Activated naive CD4-positive, alpha-beta T cell treated with anti-CD3 and anti-CD28 coated beads, Interleukin-2, amount 50 U/mL, for 24 hours (primary cell): Measurements from ENCODE around the gene TWSG1.
"Not testable (repeated sequence)": the region's sequence is repeated elsewhere in the genome, so short reads cannot be mapped to it uniquely, and the experiment has no call there.

ENCODE experiments used
- H3K27ac Mint-ChIP-seq: one replicate; pipeline ENCODE4 v1.8.0; 2021; ENCODE audit warnings: mild to moderate bottlenecking, mixed read lengths
- H3K27me3 Mint-ChIP-seq: one replicate; pipeline ENCODE4 v1.8.0; 2021; ENCODE audit warnings: mixed read lengths
- H3K36me3 Mint-ChIP-seq: one replicate; pipeline ENCODE4 v1.8.0; 2021; ENCODE audit warnings: mixed read lengths
- H3K4me1 Mint-ChIP-seq: one replicate; pipeline ENCODE4 v1.8.0; 2021; ENCODE audit warnings: mixed read lengths
- H3K4me3 Mint-ChIP-seq: one replicate; pipeline ENCODE4 v1.8.0; 2021; ENCODE audit warnings: mild to moderate bottlenecking, mixed read lengths
- H3K9me3 Mint-ChIP-seq: one replicate; pipeline ENCODE4 v1.8.0; 2021; ENCODE audit warnings: mixed read lengths

Gene TWSG1

DNA sequence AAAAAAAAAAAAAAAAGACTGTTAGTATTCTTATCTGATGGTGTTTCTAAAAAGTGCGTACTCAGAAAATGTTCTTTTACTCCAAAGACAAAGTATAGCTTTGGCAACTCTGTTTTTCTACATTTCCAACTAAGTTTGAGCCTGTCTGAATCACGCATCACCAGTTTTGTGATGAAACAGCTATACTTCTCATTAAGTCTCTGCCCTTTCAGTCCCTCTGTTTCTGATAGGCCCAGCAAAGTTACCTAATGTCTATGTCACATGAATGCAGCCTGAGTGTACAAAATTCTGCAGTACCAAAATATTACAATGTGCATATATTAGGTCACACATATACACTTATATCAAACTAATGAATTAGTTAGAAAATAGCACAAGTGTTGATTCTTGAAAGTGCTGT, 22.4 kb downstream of the TWSG1 start:
- H3K9me3 Mint-ChIP-seq: no peaks in the 10 kb centered on the region
- H3K27me3 Mint-ChIP-seq: no peaks in the 10 kb centered on the region
- H3K4me1 Mint-ChIP-seq: no peaks in the 10 kb centered on the region
- H3K27ac Mint-ChIP-seq: no peak overlapping the region
- no peak overlapping the region for H3K4me3 Mint-ChIP-seq
- peaks cover 7% of the 10 kb centered on the region for H3K36me3 Mint-ChIP-seq

DNA sequence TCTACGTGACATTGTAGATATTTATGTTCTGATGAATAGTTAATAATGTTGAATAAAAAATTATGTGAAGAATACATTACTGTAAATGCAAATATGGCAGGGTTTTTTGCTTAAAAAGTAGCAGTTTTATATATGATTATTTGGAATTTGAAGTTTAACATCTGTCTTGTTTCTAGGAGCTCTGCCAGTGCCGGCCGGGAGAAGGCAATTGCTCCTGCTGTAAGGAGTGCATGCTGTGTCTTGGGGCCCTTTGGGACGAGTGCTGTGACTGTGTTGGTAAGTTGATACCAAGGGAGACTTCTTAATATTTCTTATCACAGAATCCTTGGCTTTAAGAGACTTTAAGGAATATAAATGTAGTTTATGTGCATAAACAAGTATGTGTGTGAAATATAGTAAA, 25.2 kb downstream of the TWSG1 start:
- peaks cover 15% of the 10 kb centered on the region for H3K36me3 Mint-ChIP-seq
- H3K27me3 Mint-ChIP-seq: no peaks in the 10 kb centered on the region
- no peaks in the 10 kb centered on the region for H3K4me1 Mint-ChIP-seq
- H3K4me3 Mint-ChIP-seq: no peak overlapping the region
- no peaks in the 10 kb centered on the region for H3K9me3 Mint-ChIP-seq
- no peak overlapping the region for H3K27ac Mint-ChIP-seq

DNA sequence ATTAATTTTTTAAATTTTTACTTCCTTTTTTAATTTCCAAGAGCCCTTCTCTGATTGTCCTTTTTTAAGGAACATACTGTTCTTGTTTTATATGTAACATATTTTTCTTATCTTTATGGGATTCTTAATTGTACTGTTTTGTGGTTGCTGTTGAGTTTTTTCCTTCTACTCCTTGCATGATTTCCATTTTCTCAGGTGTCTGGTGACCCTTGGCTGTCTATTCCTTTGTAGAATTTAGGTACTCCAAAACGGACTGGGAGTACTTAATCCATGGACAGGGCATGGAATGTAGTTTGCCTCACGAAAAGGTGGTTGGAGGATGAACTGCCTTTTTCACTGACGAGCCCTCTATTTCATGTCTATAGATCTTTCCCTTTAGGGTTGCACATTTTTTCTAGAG, 26.6 kb downstream of the TWSG1 start:
- Mint-ChIP-seq H3K4me3 (no peak overlapping the region), H3K4me1 (no peaks in the 10 kb centered on the region), H3K9me3 (no peaks in the 10 kb centered on the region), H3K27ac (no peak overlapping the region), H3K36me3 (peaks cover 15% of the 10 kb centered on the region), H3K27me3 (no peaks in the 10 kb centered on the region)

DNA sequence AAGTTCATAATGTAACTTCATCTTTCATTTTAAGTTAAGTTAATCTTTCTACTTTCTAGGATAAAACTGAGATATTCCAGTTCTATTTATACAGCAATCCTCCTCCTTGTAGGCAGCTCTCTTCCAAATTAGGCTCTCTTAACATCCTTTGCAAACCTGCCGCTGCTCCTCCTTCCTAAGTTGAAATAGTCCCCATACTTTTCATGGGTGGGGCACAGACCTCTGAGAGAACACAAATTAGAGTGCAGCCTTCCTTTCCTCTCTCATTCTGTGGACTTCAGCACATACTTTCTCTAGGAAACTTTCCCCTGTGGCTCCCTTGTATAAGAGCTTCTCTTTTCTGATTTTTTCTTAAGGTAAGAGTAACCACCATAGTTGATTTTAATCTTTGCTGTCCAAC, 28.3 kb downstream of the TWSG1 start:
- H3K27me3 Mint-ChIP-seq: no peaks in the 10 kb centered on the region
- H3K4me1 Mint-ChIP-seq: no peaks in the 10 kb centered on the region
- H3K9me3 Mint-ChIP-seq: no peaks in the 10 kb centered on the region
- H3K4me3 Mint-ChIP-seq: no peak overlapping the region
- H3K27ac Mint-ChIP-seq: no peak overlapping the region
- peaks cover 18% of the 10 kb centered on the region for H3K36me3 Mint-ChIP-seq

DNA sequence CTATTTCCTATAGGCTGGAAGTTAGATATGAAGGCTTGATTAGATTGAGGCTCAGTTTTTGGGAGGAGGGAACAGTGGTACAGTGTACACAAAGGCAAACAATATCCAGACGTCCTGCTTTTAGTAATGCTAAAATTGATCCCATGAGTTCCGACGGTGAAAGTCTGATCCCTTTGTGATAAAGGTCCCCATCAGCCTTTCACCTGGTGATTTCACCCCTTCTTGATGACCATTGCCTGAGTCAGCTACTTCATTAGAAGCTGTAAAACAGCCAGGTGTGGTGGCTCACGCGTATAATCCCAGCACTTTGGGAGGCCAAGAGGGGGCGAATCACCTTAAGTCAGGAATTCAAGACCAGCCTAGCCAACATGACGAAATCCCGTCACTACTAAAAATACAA, 29.7 kb downstream of the TWSG1 start:
- Mint-ChIP-seq H3K27me3 (no peaks in the 10 kb centered on the region), H3K36me3 (peaks cover 20% of the 10 kb centered on the region), H3K4me1 (no peaks in the 10 kb centered on the region), H3K27ac (no peak overlapping the region), H3K4me3 (no peak overlapping the region), H3K9me3 (no peaks in the 10 kb centered on the region)

DNA sequence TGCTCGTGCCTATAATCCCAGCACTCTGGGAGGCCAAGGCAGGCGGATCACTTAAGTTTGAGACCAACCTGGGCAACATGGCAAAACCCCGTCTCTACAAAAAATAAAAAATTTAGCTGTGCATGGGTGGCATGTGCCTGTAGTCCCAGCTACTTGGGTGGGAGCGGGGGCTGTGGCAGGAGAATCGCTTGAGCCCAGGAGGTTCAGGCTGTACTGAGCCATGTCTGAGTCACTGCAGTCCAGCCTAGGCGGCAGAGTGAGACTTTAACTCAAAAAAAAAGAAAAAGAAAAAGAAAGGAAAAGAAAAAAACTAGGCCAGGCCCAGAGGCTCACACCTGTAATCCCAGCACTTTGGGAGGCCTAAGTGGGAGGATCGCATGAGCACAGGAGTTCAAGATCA, 30.8 kb downstream of the TWSG1 start:
- Mint-ChIP-seq H3K36me3 (peaks cover 24% of the 10 kb centered on the region), H3K27me3 (no peaks in the 10 kb centered on the region), H3K4me3 (no peak overlapping the region), H3K27ac (no peak overlapping the region), H3K9me3 (no peaks in the 10 kb centered on the region), H3K4me1 (no peaks in the 10 kb centered on the region)

DNA sequence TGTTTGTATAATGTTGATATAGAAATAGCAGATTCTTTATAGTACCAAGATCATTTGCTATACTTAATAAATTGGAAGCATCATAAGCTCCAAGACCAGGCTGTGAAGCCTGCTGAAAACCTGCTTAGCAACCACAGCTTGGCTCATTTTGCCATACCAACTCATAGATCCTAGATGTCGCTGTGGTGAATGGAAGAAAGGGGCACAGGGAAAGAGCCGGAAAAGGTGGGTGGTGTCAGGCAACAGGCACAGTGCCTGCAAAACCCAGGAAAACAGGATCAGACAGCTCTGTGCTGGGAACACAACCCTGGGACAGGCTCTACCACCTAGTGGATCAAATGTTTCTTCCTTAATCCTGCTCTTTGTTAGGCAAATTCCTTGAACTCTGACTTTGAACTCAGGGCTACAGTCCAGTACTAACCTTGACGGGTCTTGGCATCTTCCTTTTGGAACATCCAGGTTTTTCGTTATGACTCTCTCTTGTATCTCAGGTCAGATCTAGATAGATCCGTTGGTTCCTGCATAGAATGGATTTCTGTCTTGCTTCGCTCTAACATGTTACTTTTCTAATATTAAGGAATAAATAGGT, 31.6 kb downstream of the TWSG1 start:
- Mint-ChIP-seq H3K9me3 (no peaks in the 10 kb centered on the region), H3K4me3 (no peak overlapping the region), H3K4me1 (no peaks in the 10 kb centered on the region)

DNA sequence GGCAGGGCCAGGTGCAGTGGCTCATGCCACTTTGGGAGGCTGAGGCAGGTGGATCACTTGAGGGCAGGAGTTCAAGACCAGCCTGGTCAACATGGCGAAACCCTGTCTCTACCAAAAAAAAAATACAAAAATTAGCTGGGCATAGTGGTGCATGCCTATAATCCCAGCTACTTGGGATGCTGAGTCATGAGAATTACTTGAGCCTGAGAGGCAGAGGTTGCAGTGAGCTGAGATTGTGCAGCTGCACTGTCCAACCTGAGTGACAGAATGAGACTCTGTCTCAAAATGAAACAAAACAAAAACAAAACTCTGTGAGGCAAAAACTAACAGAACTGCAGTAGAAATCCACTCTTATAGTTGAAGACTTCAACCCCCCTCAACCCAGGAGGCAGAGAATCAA, 38.7 kb downstream of the TWSG1 start:
- not testable (repeated sequence) for H3K27ac Mint-ChIP-seq, H3K27me3 Mint-ChIP-seq, H3K9me3 Mint-ChIP-seq, H3K4me1 Mint-ChIP-seq, H3K4me3 Mint-ChIP-seq
- peaks cover 20% of the 10 kb centered on the region for H3K36me3 Mint-ChIP-seq

More for the DNA sequence above, 31.6 kb downstream of the TWSG1 start:
- Mint-ChIP-seq H3K36me3 (peaks cover 22% of the 10 kb centered on the region), H3K27me3 (no peaks in the 10 kb centered on the region), H3K27ac (no peak overlapping the region)

DNA sequence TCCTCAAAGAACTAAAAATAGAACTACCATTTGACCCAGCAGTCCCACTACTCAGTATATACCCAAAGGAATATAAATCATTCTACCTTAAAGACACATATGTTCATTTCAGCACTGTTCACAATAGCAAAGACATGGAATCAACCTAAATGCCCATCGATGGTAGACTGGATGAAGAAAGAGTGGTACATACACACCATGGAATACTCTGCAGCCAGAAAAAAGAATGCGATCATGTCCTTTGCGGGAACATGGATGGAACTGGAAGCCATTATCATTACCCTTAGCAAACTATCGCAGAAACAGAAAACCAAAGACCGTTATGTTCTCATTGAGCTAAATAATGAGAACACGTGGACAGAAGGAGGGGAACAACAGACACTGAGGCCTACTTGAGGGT, 44.5 kb downstream of the TWSG1 start:
- Mint-ChIP-seq H3K9me3 (no peaks in the 10 kb centered on the region), H3K4me1 (no peaks in the 10 kb centered on the region), H3K4me3 (no peak overlapping the region), H3K27ac (no peak overlapping the region), H3K36me3 (peaks cover 7% of the 10 kb centered on the region), H3K27me3 (no peaks in the 10 kb centered on the region)

DNA sequence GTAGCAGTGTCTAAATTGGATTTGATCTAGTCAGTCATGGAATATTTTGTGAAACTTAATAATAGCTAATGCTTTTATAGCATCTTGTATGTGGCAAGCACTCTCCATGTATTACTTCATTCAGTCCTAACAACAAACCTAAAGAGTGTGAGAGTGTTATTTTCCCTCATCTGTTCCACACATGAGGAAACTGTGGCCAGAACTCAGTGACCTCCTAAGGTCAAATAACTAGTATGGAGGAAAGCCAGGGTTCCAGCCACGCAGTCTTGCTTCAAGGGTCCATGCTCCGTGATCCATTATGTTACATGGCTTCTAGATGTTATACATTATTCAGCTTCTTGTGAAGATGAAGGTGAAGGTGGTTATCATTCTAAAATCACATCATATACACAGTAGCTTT, 45.5 kb downstream of the TWSG1 start:
- Mint-ChIP-seq H3K9me3 (no peaks in the 10 kb centered on the region), H3K4me1 (no peaks in the 10 kb centered on the region), H3K27ac (no peak overlapping the region), H3K36me3 (peaks cover 7% of the 10 kb centered on the region), H3K4me3 (no peak overlapping the region), H3K27me3 (no peaks in the 10 kb centered on the region)

DNA sequence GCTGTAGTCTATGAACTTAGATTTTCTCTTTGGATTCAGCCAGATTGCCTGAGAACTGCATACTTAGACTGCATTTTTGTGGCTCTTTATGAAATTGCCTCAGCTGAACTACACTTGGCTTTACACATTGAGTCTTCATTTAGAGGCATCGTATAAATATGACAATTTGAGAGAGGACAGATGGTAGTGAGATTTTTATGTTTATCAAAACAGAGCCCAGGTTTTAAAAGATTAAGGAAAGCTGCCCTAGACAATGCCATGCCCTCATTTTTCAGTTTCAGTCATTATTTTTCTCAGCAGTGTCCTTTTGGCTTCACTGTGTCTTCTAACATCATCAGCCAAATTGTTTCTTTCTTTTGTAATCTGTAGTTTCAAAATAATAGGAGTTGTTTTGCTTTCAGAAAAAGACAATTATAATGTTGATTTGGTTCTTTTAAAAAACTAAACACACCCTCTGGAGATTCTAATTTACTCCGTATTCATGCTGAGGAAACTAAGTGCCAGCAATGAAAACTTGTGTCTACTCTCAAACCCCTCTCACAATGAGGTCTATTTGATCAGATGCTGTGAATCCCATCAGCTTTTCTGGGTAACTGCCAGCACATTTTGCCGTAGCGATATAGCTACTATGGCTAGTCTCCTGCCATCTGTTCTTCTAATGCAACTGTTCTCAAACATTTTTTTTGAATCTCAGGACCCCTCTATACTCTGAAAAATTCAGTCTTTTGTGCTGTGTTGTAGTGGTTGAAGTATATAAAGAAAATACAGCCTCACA, 46.2 kb downstream of the TWSG1 start:
- no peak overlapping the region for H3K27ac Mint-ChIP-seq
- H3K4me1 Mint-ChIP-seq: no peaks in the 10 kb centered on the region
- H3K27me3 Mint-ChIP-seq: no peaks in the 10 kb centered on the region
- H3K36me3 Mint-ChIP-seq: peaks cover 7% of the 10 kb centered on the region
- H3K9me3 Mint-ChIP-seq: no peaks in the 10 kb centered on the region
- H3K4me3 Mint-ChIP-seq: no peak overlapping the region

DNA sequence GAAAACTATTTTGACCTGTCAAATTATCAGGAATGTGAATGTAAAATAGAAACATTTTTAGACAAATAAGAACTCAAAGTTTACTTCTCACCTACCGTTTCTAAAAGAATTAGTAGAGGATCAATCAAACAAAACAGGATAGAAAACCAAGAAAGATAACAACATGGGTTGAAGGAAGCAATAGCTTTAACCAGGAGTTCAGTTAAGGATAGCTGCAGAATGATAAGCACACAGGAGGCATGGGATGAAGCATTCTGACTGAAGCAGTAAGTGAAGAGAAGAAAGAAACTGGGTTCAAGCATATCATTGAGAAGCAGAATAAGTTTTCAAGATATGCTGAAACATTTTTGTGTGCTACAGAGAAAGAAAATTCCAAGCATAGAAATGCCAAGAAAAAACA, 52.3 kb downstream of the TWSG1 start:
- H3K36me3 Mint-ChIP-seq: peaks cover 14% of the 10 kb centered on the region
- no peaks in the 10 kb centered on the region for H3K9me3 Mint-ChIP-seq
- H3K4me1 Mint-ChIP-seq: no peaks in the 10 kb centered on the region
- H3K27ac Mint-ChIP-seq: no peak overlapping the region
- no peaks in the 10 kb centered on the region for H3K27me3 Mint-ChIP-seq
- H3K4me3 Mint-ChIP-seq: no peak overlapping the region

DNA sequence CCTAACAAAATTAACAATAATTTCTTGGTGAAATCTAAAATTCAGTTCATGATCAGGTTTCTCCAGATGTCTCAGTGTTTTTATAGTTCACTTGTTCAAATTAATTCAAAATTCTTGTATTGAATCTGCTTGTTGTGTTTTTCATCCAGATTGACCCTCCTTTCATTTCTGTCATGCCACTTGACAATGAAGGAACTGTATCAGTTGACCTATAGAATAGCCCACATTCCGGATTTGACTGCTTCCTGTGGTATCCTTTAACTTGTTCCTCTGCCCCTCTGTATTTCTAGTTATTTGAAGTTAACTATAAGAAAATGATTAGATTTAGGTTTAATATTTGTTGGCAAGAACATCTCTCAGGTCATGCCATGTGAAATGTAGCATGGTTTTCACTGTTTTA, 53.3 kb downstream of the TWSG1 start:
- no peaks in the 10 kb centered on the region for H3K9me3 Mint-ChIP-seq
- H3K27ac Mint-ChIP-seq: no peak overlapping the region
- H3K4me1 Mint-ChIP-seq: no peaks in the 10 kb centered on the region
- no peaks in the 10 kb centered on the region for H3K27me3 Mint-ChIP-seq
- H3K36me3 Mint-ChIP-seq: peaks cover 17% of the 10 kb centered on the region
- no peak overlapping the region for H3K4me3 Mint-ChIP-seq

DNA sequence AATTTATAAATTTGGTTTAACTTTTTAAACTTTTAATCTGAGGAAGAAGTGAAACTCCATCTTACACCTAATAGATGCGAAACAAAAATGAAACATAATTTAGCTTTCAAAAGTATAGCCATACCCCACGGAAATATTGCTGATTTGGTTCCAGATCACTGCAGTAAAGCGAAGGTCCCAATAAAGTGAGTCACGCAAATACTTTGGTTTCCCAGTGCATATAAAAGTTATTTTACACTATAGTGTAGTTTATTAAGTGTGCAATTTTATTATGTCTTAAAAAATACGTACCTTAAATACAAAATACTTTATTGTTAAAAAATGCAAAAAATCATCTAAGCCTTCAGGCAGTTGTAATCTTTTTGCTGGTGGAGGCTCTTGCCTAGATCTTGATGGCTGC, 55.1 kb downstream of the TWSG1 start:
- Mint-ChIP-seq H3K27ac (no peak overlapping the region), H3K9me3 (no peaks in the 10 kb centered on the region), H3K4me3 (no peak overlapping the region), H3K27me3 (no peaks in the 10 kb centered on the region), H3K4me1 (no peaks in the 10 kb centered on the region), H3K36me3 (peaks cover 16% of the 10 kb centered on the region)

DNA sequence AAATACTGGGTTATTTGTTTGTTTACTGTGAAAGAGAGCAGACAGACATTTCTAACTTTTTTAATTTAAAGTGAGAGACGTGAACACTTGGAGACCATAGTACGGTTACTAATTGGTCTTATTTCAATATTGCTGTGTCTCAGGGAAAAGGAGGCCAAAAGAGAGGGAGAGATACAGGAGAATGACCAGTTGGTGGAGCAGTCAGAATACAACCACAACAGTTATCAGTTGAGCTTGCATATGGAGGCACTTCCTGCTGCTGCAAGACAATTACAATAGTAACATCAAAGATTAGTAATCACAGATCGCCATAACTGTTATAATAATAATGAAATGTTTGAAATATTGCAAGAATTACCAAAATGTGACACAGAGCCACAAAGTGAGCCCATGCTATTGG, 58.2 kb downstream of the TWSG1 start:
- Mint-ChIP-seq H3K36me3 (peaks cover 18% of the 10 kb centered on the region), H3K9me3 (no peaks in the 10 kb centered on the region), H3K27ac (no peak overlapping the region)

DNA sequence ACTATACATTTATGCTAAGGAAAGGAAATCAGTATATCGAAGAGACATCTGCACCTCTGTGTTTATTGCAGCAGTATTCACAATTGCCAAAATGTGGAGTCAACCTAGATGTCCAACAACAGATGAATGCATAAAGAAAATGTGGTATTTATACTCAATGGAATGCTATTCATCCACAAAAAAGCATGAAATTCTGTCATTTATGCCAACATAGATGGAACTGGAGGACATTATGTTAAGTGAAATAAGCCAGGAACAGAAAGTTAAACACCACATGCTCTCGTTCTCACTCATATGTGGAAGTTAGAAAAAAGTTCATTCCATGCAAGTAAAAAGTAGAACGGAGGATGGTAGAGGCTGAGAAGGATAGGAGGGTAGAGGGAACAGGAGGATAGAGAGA, 59.5 kb downstream of the TWSG1 start:
- H3K4me3 Mint-ChIP-seq: no peak overlapping the region
- H3K9me3 Mint-ChIP-seq: no peaks in the 10 kb centered on the region
- peaks cover 19% of the 10 kb centered on the region for H3K36me3 Mint-ChIP-seq
- H3K27me3 Mint-ChIP-seq: no peaks in the 10 kb centered on the region
- H3K4me1 Mint-ChIP-seq: no peaks in the 10 kb centered on the region
- no peak overlapping the region for H3K27ac Mint-ChIP-seq

More for the DNA sequence above, 58.2 kb downstream of the TWSG1 start:
- H3K4me3 Mint-ChIP-seq: no peak overlapping the region
- H3K4me1 Mint-ChIP-seq: no peaks in the 10 kb centered on the region
- H3K27me3 Mint-ChIP-seq: no peaks in the 10 kb centered on the region

DNA sequence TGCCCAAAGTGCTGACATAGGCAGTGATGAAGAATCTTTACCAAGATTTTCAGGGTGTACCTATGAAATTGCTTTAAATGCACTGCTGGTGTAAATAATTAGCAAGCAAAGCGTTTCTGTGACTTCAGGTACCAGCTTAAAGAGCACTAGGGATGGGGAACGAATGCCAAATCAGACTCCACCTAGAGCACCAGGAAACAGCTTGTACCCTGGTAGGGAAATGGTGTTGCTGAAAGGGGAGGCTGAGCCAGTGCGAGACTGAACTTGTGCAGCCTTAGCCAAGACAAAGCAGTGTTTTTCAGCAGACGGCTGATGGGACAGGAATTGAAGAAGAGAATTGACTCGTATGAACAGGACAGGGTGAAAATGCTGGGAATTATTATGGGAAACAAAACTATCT, 65.6 kb downstream of the TWSG1 start:
- Mint-ChIP-seq H3K4me3 (no peak overlapping the region), H3K36me3 (peaks cover 5% of the 10 kb centered on the region), H3K4me1 (peaks cover 6% of the 10 kb centered on the region), H3K9me3 (no peaks in the 10 kb centered on the region), H3K27ac (no peak overlapping the region), H3K27me3 (peaks cover 1% of the 10 kb centered on the region)
